CD14-positive monocyte (primary cell): ENCODE data around the gene STK32B. TPM values are rescaled to one million over a fixed set of nuclear protein-coding genes. Genes with fewer than 3 reads are reported as not detected.

Experiments used
- DNase-seq, 3 donors: peaks; one replicate each; pipeline ENCODE4 v3.0.0-alpha.2; 2011 to 2022
- H2AFZ ChIP-seq: 2 replicates; pipeline ENCODE4 v1.6.0; 2012; ENCODE audit warnings: mild to moderate bottlenecking, low read depth, low read length, inconsistent platforms; ENCODE audit not compliant: insufficient read depth, poor library complexity, severe bottlenecking
- H3K27ac ChIP-seq, 2 donors: 1 replicate in 1 of 2; 2 replicates in 1 of 2; pipeline ENCODE4 v1.5.1; 2012 to 2013; ENCODE audit warnings: low read length in 2 of 2, control low read depth in 1 of 2, inconsistent platforms in 1 of 2, low read depth in 1 of 2, mild to moderate bottlenecking in 1 of 2
- H3K27me3 ChIP-seq, 2 donors: one replicate each; pipeline versions ENCODE4 v1.6.0 to v1.6.1; 2011 to 2013; ENCODE audit warnings: low read length in 2 of 2; ENCODE audit not compliant: control insufficient read depth in 2 of 2, insufficient read depth in 2 of 2
- H3K36me3 ChIP-seq, 2 donors: replicated peaks in 1 of 2; 1 replicate in 1 of 2; 2 replicates in 1 of 2; pipeline versions ENCODE4 v1.5.1 to v1.6.1; 2012 to 2013; ENCODE audit warnings: low read length in 2 of 2, control low read depth in 1 of 2, inconsistent platforms in 1 of 2, mild to moderate bottlenecking in 1 of 2; ENCODE audit not compliant: insufficient read depth in 2 of 2, control insufficient read depth in 1 of 2
- H3K4me1 ChIP-seq, 2 donors: 1 replicate in 1 of 2; 2 replicates in 1 of 2; pipeline versions ENCODE4 v1.5.1 to v1.6.1; 2012 to 2013; ENCODE audit warnings: low read length in 2 of 2, control low read depth in 1 of 2, inconsistent platforms in 1 of 2, mild to moderate bottlenecking in 1 of 2, moderate library complexity in 1 of 2; ENCODE audit not compliant: insufficient read depth in 2 of 2, control insufficient read depth in 1 of 2
- H3K4me2 ChIP-seq: replicated peaks from 2 replicates; pipeline ENCODE3; 2012; ENCODE audit warnings: low read length, moderate library complexity, mild to moderate bottlenecking; ENCODE audit not compliant: poor library complexity, severe bottlenecking; ENCODE audit errors: extremely low read depth
- H3K4me3 ChIP-seq, 3 experiments: fragments of 200-600 bp in 1 of 3; sonication (generic) in 1 of 3; replicated peaks in 1 of 3; 1 replicate in 2 of 3; 2 replicates in 1 of 3; pipeline ENCODE4 v1.5.1; 2011 to 2013; ENCODE audit warnings: low read length in 3 of 3, mild to moderate bottlenecking in 3 of 3, control low read depth in 2 of 3, low read depth in 2 of 3, inconsistent platforms in 1 of 3, moderate library complexity in 1 of 3
- H3K79me2 ChIP-seq: 2 replicates; pipeline ENCODE4 v1.6.0; 2012; ENCODE audit warnings: mild to moderate bottlenecking, control low read depth, inconsistent platforms, low read length, moderate library complexity; ENCODE audit not compliant: insufficient read depth
- H3K9ac ChIP-seq: 2 replicates; pipeline ENCODE4 v1.6.0; 2017; ENCODE audit warnings: low read length, mild to moderate bottlenecking; ENCODE audit not compliant: insufficient read depth, poor library complexity, severe bottlenecking
- H3K9me3 ChIP-seq, 2 donors: replicated peaks in 1 of 2; 1 replicate in 1 of 2; 2 replicates in 1 of 2; pipeline versions ENCODE4 v1.5.1 to v1.6.1; 2012 to 2013; ENCODE audit warnings: low read length in 2 of 2, control low read depth in 1 of 2; ENCODE audit not compliant: control insufficient read depth in 1 of 2, insufficient read depth in 1 of 2
- H4K20me1 ChIP-seq: 2 replicates; pipeline ENCODE4 v1.6.0; 2012; ENCODE audit warnings: mild to moderate bottlenecking, low read length, control low read depth, moderate library complexity; ENCODE audit not compliant: insufficient read depth
- H3K27ac Mint-ChIP-seq, 7 donors: one replicate each; pipeline ENCODE4 v1.8.0; 2020; ENCODE audit warnings: mild to moderate bottlenecking in 7 of 7, mixed read lengths in 7 of 7, moderate library complexity in 6 of 7, inconsistent platforms in 2 of 7
- H3K27me3 Mint-ChIP-seq, 3 donors: one replicate each; pipeline ENCODE4 v1.8.0; 2021 to 2022; ENCODE audit warnings: low read depth in 3 of 3, mild to moderate bottlenecking in 3 of 3, mixed read lengths in 3 of 3, moderate library complexity in 3 of 3, inconsistent platforms in 1 of 3
- H3K36me3 Mint-ChIP-seq, 2 donors: one replicate each; pipeline ENCODE4 v1.8.0; 2020; ENCODE audit warnings: mixed read lengths in 2 of 2, inconsistent platforms in 1 of 2, mild to moderate bottlenecking in 1 of 2
- H3K4me1 Mint-ChIP-seq: one replicate; pipeline ENCODE4 v1.8.0; 2020; ENCODE audit warnings: mild to moderate bottlenecking, mixed read lengths
- H3K4me3 Mint-ChIP-seq, 2 donors: one replicate each; pipeline ENCODE4 v1.8.0; 2020; ENCODE audit warnings: mild to moderate bottlenecking in 2 of 2, mixed read lengths in 2 of 2, moderate library complexity in 1 of 2
- H3K9me3 Mint-ChIP-seq, 7 donors: one replicate each; pipeline ENCODE4 v1.8.0; 2020 to 2022; ENCODE audit warnings: mixed read lengths in 7 of 7, mild to moderate bottlenecking in 6 of 7, moderate library complexity in 6 of 7, inconsistent platforms in 2 of 7
- WGBS: methylation state at CpG from one replicate; pipeline ENCODE4 v1.1.5; 2013; ENCODE audit warnings: missing lambda C conversion rate; ENCODE audit not compliant: insufficient coverage; 5-methylcytosine and 5-hydroxymethylcytosine counted together
- intact Hi-C, 2 donors: fragments of 100-400 bp; cut with micrococcal nuclease; formaldehyde crosslinking; loops; one replicate each; pipeline versions ENCODE4 v1.15.0 to v1.15.1; 2023
- polyA plus RNA-seq, 3 donors: library from polyadenylated mRNA; depleted of rRNA in 1 of 3; unstranded in 2 of 3; stranded (reverse) in 1 of 3; fragments of 300-500 nt in 2 of 3; fragments of >200 nt in 1 of 3; fragmentation: Illumina TruSeq in 2 of 3; gene quantifications; 1 replicate in 2 of 3; 2 replicates in 1 of 3; pipeline ENCODE4 v1.2.3, GENCODE V29; 2012 to 2021
- TF ChIP-seq, protein P1 (sequence below): fragments of 200-600 bp; IDR thresholded peaks from one replicate; pipeline ENCODE4 v1.8.0; 2022; ENCODE audit warnings: antibody characterized with exemption, mild to moderate bottlenecking

Gene STK32B
- polyA plus RNA-seq, 3 donors, result 0.61 to 1.7 (median 0.75) TPM

- H3K4me3 Mint-ChIP-seq, result no peak overlapping the region
- Histone ChIP-seq H3K4me2 (no peak overlapping the region), H3K36me3 (no peaks in the 10 kb centered on the region), H3K4me3 (no peak overlapping the region), H3K27ac (no peak overlapping the region), H3K4me1 (no peaks in the 10 kb centered on the region), H4K20me1 (no peaks in the 10 kb centered on the region), H2AFZ (no peak overlapping the region), H3K79me2 (no peaks in the 10 kb centered on the region), H3K9me3 (no peaks in the 10 kb centered on the region), H3K27me3 (no peaks in the 10 kb centered on the region), H3K9ac (no peak overlapping the region)
- intact Hi-C loops, result no loop called here
- H3K4me1 Mint-ChIP-seq, result no peaks in the 10 kb centered on the region
- DNase-seq, result no peak
- peak overlapping the region in 1 of 7 donors; percentile 11 for H3K27ac Mint-ChIP-seq
- H3K36me3 Mint-ChIP-seq, result no peaks in the 10 kb centered on the region
- peaks cover 0 to 3% (median 0%) of the 10 kb centered on the region in 7 donors for H3K9me3 Mint-ChIP-seq
- TF ChIP-seq, protein P1, sequence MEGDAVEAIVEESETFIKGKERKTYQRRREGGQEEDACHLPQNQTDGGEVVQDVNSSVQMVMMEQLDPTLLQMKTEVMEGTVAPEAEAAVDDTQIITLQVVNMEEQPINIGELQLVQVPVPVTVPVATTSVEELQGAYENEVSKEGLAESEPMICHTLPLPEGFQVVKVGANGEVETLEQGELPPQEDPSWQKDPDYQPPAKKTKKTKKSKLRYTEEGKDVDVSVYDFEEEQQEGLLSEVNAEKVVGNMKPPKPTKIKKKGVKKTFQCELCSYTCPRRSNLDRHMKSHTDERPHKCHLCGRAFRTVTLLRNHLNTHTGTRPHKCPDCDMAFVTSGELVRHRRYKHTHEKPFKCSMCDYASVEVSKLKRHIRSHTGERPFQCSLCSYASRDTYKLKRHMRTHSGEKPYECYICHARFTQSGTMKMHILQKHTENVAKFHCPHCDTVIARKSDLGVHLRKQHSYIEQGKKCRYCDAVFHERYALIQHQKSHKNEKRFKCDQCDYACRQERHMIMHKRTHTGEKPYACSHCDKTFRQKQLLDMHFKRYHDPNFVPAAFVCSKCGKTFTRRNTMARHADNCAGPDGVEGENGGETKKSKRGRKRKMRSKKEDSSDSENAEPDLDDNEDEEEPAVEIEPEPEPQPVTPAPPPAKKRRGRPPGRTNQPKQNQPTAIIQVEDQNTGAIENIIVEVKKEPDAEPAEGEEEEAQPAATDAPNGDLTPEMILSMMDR, result no peak
- 96% methylated on average over 8 of the region's 11 CpGs for WGBS
- H3K27me3 Mint-ChIP-seq, result peaks cover 0 to 2% (median 0%) of the 10 kb centered on the region in 3 donors
Measured at GRCh38 chr4:5383191-5383980, 332.1 kb downstream of the STK32B start.

DNA sequence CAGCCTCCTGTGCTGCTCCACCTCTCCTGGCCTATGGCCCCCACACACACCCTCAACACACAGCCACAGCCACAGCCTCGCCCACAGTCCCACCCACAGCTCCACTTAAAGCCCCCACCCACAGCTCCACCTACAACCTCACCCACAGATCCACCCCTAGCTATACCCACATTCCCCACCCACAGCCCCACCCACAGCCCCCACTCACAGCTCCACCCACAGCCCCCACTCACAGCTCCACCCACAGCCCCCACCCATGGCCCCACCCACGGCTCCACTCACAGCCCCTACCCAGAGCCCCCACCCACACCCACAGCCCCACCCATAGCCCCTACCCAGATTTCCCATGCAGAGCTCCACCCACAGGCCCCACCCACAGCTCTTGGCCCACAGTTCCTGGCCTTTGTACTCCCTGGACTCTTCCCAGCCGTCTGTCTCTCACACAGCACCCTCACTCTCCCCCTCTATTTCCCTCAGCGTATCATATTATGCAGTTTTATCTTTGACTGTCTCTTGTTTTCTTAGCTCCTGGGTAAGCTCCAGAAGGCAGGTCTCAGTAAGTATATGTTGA, 334.5 kb downstream of the STK32B start:
- Histone ChIP-seq H2AFZ (no peak overlapping the region), H3K27ac (no peak overlapping the region), H3K9me3 (no peaks in the 10 kb centered on the region), H3K4me1 (no peaks in the 10 kb centered on the region), H3K36me3 (no peaks in the 10 kb centered on the region), H4K20me1 (no peaks in the 10 kb centered on the region), H3K27me3 (no peaks in the 10 kb centered on the region), H3K9ac (no peak overlapping the region), H3K79me2 (no peaks in the 10 kb centered on the region), H3K4me3 (no peak overlapping the region), H3K4me2 (no peak overlapping the region)
- no peaks in the 10 kb centered on the region for H3K36me3 Mint-ChIP-seq
- peaks cover 0 to 2% (median 0%) of the 10 kb centered on the region in 3 donors for H3K27me3 Mint-ChIP-seq
- intact Hi-C loops, result no loop called here
- H3K9me3 Mint-ChIP-seq, result peaks cover 0 to under 1% (median 0%) of the 10 kb centered on the region in 7 donors
- H3K4me1 Mint-ChIP-seq, result no peaks in the 10 kb centered on the region
- TF ChIP-seq, protein P1, result no peak
- H3K4me3 Mint-ChIP-seq, result no peak overlapping the region
- DNase-seq, result no peak
- WGBS, result 70% methylated on average over 1 of the region's 4 CpGs
- H3K27ac Mint-ChIP-seq, result no peak overlapping the region
